Neutrophil (primary cell): ENCODE measurements around the gene ING1.

ENCODE experiments used
- H3K27ac ChIP-seq: fragments of 200-600 bp; sonication (generic); 2 replicates; pipeline ENCODE4 v1.5.1; 2016; ENCODE audit warnings: mild to moderate bottlenecking, moderate library complexity
- H3K27me3 ChIP-seq: fragments of 200-600 bp; sonication (generic); 2 replicates; pipeline ENCODE4 v1.6.0; 2016; ENCODE audit warnings: mild to moderate bottlenecking
- H3K36me3 ChIP-seq: fragments of 200-600 bp; sonication (generic); 2 replicates; pipeline ENCODE4 v1.5.1; 2017
- H3K4me1 ChIP-seq, 2 experiments: fragments of 200-600 bp in 1 of 2; sonication (generic) in 1 of 2; 1 replicate in 1 of 2; 2 replicates in 1 of 2; pipeline versions ENCODE4 v1.5.1 to v1.6.1; 2013 to 2016; ENCODE audit warnings: low read depth in 1 of 2, low read length in 1 of 2, mild to moderate bottlenecking in 1 of 2, moderate library complexity in 1 of 2; ENCODE audit not compliant: control insufficient read depth in 1 of 2, insufficient read depth in 1 of 2
- H3K4me3 ChIP-seq, 2 experiments: fragments of 200-600 bp in 1 of 2; sonication (generic) in 1 of 2; 1 replicate in 1 of 2; 2 replicates in 1 of 2; pipeline ENCODE4 v1.5.1; 2013 to 2016; ENCODE audit warnings: low read depth in 1 of 2, low read length in 1 of 2, mild to moderate bottlenecking in 1 of 2, moderate library complexity in 1 of 2
- H3K9me3 ChIP-seq: fragments of 200-600 bp; sonication (generic); 2 replicates; pipeline ENCODE4 v1.5.1; 2016
- TF ChIP-seq, protein P1 (sequence below): fragments of 200-600 bp; sonication (generic); IDR thresholded peaks from 2 replicates; pipeline ENCODE4 v1.5.1; 2016; ENCODE audit warnings: antibody characterized with exemption

Gene ING1

DNA sequence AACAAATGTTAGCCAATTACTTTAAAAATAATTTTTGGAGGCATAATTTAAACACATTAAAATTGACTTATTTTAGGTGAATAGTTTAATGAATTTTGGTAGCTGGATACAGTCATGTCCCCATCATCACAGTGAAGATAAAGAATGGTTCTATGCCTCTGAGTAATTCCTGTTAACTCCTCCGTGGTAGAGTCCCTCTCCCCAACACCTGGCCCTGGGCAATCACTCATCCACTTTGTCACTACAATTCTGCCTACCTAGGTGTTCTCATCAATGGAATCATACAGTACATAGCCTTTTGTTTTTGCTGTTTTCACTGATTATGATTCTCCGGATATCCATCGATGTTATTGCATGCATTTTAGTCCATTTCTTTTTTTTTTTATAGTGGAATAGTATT, 55.6 kb downstream of the ING1 start:
- H3K27me3 ChIP-seq = peaks cover 43% of the 10 kb centered on the region
- H3K4me1 ChIP-seq = no peaks in the 10 kb centered on the region
- no peaks in the 10 kb centered on the region for H3K36me3 ChIP-seq
- no peaks in the 10 kb centered on the region for H3K9me3 ChIP-seq
- H3K4me3 ChIP-seq = no peak overlapping the region
- no peak overlapping the region for H3K27ac ChIP-seq
- TF ChIP-seq, protein P1, sequence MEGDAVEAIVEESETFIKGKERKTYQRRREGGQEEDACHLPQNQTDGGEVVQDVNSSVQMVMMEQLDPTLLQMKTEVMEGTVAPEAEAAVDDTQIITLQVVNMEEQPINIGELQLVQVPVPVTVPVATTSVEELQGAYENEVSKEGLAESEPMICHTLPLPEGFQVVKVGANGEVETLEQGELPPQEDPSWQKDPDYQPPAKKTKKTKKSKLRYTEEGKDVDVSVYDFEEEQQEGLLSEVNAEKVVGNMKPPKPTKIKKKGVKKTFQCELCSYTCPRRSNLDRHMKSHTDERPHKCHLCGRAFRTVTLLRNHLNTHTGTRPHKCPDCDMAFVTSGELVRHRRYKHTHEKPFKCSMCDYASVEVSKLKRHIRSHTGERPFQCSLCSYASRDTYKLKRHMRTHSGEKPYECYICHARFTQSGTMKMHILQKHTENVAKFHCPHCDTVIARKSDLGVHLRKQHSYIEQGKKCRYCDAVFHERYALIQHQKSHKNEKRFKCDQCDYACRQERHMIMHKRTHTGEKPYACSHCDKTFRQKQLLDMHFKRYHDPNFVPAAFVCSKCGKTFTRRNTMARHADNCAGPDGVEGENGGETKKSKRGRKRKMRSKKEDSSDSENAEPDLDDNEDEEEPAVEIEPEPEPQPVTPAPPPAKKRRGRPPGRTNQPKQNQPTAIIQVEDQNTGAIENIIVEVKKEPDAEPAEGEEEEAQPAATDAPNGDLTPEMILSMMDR = no peak

- no peaks in the 10 kb centered on the region for H3K36me3 ChIP-seq
- peaks cover 43% of the 10 kb centered on the region for H3K27me3 ChIP-seq
- H3K4me3 ChIP-seq = no peak overlapping the region
- H3K9me3 ChIP-seq = no peaks in the 10 kb centered on the region
- TF ChIP-seq, protein P1 = no peak
- H3K27ac ChIP-seq = no peak overlapping the region
- H3K4me1 ChIP-seq = no peaks in the 10 kb centered on the region
These were observed 57.2 kb downstream of the ING1 start for GRCh38 chr13:110770678-110771077.

GRCh38 chr13:110771194-110771593, 57.7 kb downstream of the ING1 start:
- TF ChIP-seq, protein P1 = no peak
- Histone ChIP-seq H3K4me3 (no peak overlapping the region), H3K27me3 (peaks cover 48% of the 10 kb centered on the region), H3K9me3 (no peaks in the 10 kb centered on the region), H3K36me3 (no peaks in the 10 kb centered on the region), H3K27ac (no peak overlapping the region), H3K4me1 (no peaks in the 10 kb centered on the region)

- H3K27ac ChIP-seq = no peak overlapping the region
- no peak overlapping the region for H3K4me3 ChIP-seq
- H3K9me3 ChIP-seq = no peaks in the 10 kb centered on the region
- TF ChIP-seq, protein P1 = no peak
- no peaks in the 10 kb centered on the region for H3K36me3 ChIP-seq
- no peaks in the 10 kb centered on the region for H3K4me1 ChIP-seq
- peaks cover 48% of the 10 kb centered on the region for H3K27me3 ChIP-seq
These were observed 58.8 kb downstream of the ING1 start for GRCh38 chr13:110772091-110772984.
